ENCODE data around the gene XPOT. TPM values are rescaled to one million over a fixed set of nuclear protein-coding genes. Genes with fewer than 3 reads are reported as not detected.

The XPOT gene
- total and polyA plus RNA-seq, 2 experiments from 2014 or later = 42.7 to 66.1 TPM

DNA sequence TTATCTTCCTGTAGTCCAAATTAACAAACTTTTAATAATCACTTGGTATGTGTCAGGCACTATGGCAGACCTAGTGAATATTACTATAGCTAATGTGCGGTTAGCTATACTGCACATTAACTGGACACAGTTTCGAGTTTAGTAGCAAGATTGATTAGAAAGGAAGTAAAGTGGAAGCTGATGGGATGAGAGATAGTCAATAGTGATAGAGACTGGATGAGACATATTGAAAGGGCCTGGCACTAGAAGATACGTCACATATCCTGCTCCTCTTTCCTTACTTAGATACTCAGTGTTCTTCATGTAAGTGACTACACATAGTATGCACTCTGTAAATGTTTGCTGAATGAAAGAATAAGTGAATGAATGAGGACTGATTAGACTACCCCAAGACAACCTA, 53.3 kb downstream of the XPOT start:
- 96% methylated on average over 3 of the region's 3 CpGs for WGBS (ENCODE audit: low lambda C conversion rate, missing lambda C conversion rate)
- no peak overlapping the region for H2AFZ ChIP-seq
- H3K4me2 ChIP-seq = no peak overlapping the region
- no peaks in the 10 kb centered on the region for H3K9me2 ChIP-seq (replicated peaks; ENCODE audit: insufficient read depth)
- H3K27me3 ChIP-seq = no peaks in the 10 kb centered on the region
- H3K27ac ChIP-seq = no peak overlapping the region
- no peaks in the 10 kb centered on the region for H3K4me1 ChIP-seq (ENCODE audit: insufficient read depth)
- no peak overlapping the region for H3K4me3 ChIP-seq
- H3K9me3 ChIP-seq (ENCODE audit: low read depth) = no peaks in the 10 kb centered on the region
- TF ChIP-seq EZH2phosphoT487 (IDR thresholded peaks at IDR 0.05; ENCODE audit: low read depth, severe bottlenecking, unreplicated experiment) (no peak), EZH2 (IDR thresholded peaks at IDR 0.05; ENCODE audit: borderline replicate concordance) (no peak)
- TF ChIP-seq, protein P1, sequence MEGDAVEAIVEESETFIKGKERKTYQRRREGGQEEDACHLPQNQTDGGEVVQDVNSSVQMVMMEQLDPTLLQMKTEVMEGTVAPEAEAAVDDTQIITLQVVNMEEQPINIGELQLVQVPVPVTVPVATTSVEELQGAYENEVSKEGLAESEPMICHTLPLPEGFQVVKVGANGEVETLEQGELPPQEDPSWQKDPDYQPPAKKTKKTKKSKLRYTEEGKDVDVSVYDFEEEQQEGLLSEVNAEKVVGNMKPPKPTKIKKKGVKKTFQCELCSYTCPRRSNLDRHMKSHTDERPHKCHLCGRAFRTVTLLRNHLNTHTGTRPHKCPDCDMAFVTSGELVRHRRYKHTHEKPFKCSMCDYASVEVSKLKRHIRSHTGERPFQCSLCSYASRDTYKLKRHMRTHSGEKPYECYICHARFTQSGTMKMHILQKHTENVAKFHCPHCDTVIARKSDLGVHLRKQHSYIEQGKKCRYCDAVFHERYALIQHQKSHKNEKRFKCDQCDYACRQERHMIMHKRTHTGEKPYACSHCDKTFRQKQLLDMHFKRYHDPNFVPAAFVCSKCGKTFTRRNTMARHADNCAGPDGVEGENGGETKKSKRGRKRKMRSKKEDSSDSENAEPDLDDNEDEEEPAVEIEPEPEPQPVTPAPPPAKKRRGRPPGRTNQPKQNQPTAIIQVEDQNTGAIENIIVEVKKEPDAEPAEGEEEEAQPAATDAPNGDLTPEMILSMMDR (IDR thresholded peaks at IDR 0.05; ENCODE audit: poor library complexity) = no peak
- H3K36me3 ChIP-seq (replicated peaks; ENCODE audit: insufficient read depth, low read depth) = no peaks in the 10 kb centered on the region
- H4K20me1 ChIP-seq (ENCODE audit: insufficient read depth, poor library complexity, severe bottlenecking) = peaks cover 15% of the 10 kb centered on the region
- no peak for DNase-seq (ENCODE audit: low spot score)
- peaks cover 69% of the 10 kb centered on the region for H3K79me2 ChIP-seq

DNA sequence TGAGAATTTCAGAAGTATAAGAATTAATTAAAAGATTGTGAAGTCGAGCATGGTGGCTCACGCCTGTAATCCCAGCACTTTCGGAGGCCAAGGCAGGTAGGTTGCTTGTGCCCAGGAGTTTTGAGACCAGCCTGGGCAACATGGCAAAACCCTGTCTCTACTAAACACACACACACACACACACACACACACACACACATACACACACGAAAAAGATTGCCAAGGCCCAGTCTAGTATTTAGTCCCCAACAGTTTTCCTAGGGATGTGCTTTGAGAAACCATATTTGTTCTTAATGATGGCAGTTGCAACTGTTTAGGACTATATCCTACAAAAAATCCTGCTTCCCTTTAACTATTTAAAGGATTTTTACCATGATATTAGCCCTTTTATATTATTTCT, 53.7 kb downstream of the XPOT start:
- WGBS (ENCODE audit: low lambda C conversion rate, missing lambda C conversion rate) = 92% methylated on average over 4 of the region's 4 CpGs
- Histone ChIP-seq H3K4me2 (no peak overlapping the region), H3K79me2 (peaks cover 68% of the 10 kb centered on the region), H3K36me3 (replicated peaks; ENCODE audit: insufficient read depth, low read depth) (no peaks in the 10 kb centered on the region), H3K4me3 (no peak overlapping the region), H3K4me1 (ENCODE audit: insufficient read depth) (no peaks in the 10 kb centered on the region), H3K27me3 (no peaks in the 10 kb centered on the region), H3K9me3 (ENCODE audit: low read depth) (no peaks in the 10 kb centered on the region), H2AFZ (no peak overlapping the region), H4K20me1 (ENCODE audit: insufficient read depth, poor library complexity, severe bottlenecking) (peaks cover 15% of the 10 kb centered on the region), H3K27ac (no peak overlapping the region), H3K9me2 (replicated peaks; ENCODE audit: insufficient read depth) (no peaks in the 10 kb centered on the region)
- no peak for DNase-seq (ENCODE audit: low spot score)
- TF ChIP-seq EZH2 (IDR thresholded peaks at IDR 0.05; ENCODE audit: borderline replicate concordance) = no peak
- TF ChIP-seq EZH2phosphoT487 (IDR thresholded peaks at IDR 0.05; ENCODE audit: low read depth, severe bottlenecking, unreplicated experiment) = no peak
- TF ChIP-seq, protein P1 (IDR thresholded peaks at IDR 0.05; ENCODE audit: poor library complexity) = no peak

DNA sequence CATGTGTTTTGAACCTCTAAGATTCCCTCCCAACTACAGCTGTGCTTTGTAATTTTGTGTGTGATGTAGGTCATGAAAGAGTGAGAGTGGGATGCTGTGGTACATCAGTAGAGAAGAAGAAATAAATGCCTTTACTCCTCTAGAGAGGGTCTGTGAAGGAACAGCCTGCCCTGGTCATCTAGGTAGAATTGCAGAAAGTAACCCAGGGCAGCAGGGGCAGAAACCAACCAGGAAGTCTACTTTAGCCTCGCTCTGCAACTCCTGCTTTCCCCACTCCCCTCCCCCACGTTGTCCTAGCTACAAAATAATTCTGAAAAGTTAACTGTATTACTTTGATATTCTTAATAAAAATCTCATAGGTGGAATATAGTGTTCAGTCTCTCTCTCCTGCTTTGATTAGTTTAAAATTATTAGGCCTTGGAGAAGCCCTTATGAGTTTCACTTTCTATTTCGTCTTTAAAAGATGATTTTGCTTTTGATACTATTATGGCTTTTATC, 55.3 kb downstream of the XPOT start:
- Histone ChIP-seq H3K9me2 (replicated peaks; ENCODE audit: insufficient read depth) (no peaks in the 10 kb centered on the region), H3K27ac (no peak overlapping the region), H3K79me2 (peaks cover 54% of the 10 kb centered on the region), H3K4me1 (ENCODE audit: insufficient read depth) (no peaks in the 10 kb centered on the region), H2AFZ (no peak overlapping the region), H3K9me3 (ENCODE audit: low read depth) (no peaks in the 10 kb centered on the region), H3K4me3 (no peak overlapping the region), H4K20me1 (ENCODE audit: insufficient read depth, poor library complexity, severe bottlenecking) (peaks cover 15% of the 10 kb centered on the region), H3K27me3 (no peaks in the 10 kb centered on the region), H3K36me3 (replicated peaks; ENCODE audit: insufficient read depth, low read depth) (no peaks in the 10 kb centered on the region), H3K4me2 (no peak overlapping the region)
- no peak for DNase-seq (ENCODE audit: low spot score)
- WGBS (ENCODE audit: low lambda C conversion rate, missing lambda C conversion rate) = 82% methylated on average over 3 of the region's 3 CpGs
- TF ChIP-seq, protein P1 (IDR thresholded peaks at IDR 0.05; ENCODE audit: poor library complexity) = no peak
- TF ChIP-seq EZH2phosphoT487 (IDR thresholded peaks at IDR 0.05; ENCODE audit: low read depth, severe bottlenecking, unreplicated experiment) (no peak), EZH2 (IDR thresholded peaks at IDR 0.05; ENCODE audit: borderline replicate concordance) (no peak)
